Measurements from ENCODE around the gene ADPRHL1. TPM values are rescaled to one million over a fixed set of nuclear protein-coding genes. Genes with fewer than 3 reads are reported as not detected.
"Not testable (repeated sequence)": the region's sequence is repeated elsewhere in the genome, so short reads cannot be mapped to it uniquely, and the experiment has no call there.

Gene ADPRHL1
- total RNA-seq, 1 donor from 2014 or later: 0.20 TPM

- no peak for DNase-seq (ENCODE audit: low read depth in 2 of 2)
These were observed 79.3 kb downstream of the ADPRHL1 start for GRCh38 chr13:113373811-113374485.

- not testable (repeated sequence) for DNase-seq (ENCODE audit: low read depth in 2 of 2)
These were observed 81.6 kb downstream of the ADPRHL1 start for GRCh38 chr13:113371701-113372100.

- no peak for DNase-seq (ENCODE audit: low read depth in 2 of 2)
These were observed 82.2 kb downstream of the ADPRHL1 start for GRCh38 chr13:113371061-113371460.

- no peak for DNase-seq (ENCODE audit: low read depth in 2 of 2)
These were observed 83.4 kb downstream of the ADPRHL1 start for GRCh38 chr13:113369881-113370280.

- DNase-seq (ENCODE audit: low read depth in 2 of 2): no peak
These were observed 84.1 kb downstream of the ADPRHL1 start for GRCh38 chr13:113369189-113369588.

GRCh38 chr13:113368353-113368752 is 84.9 kb downstream of the ADPRHL1 start:
- DNase-seq (ENCODE audit: low read depth in 2 of 2): not testable (repeated sequence)

- no peak for DNase-seq (ENCODE audit: low read depth in 2 of 2)
These were observed 85.5 kb downstream of the ADPRHL1 start for GRCh38 chr13:113367771-113368170.

GRCh38 chr13:113367020-113367560 is 86.2 kb downstream of the ADPRHL1 start:
- DNase-seq (ENCODE audit: low read depth in 2 of 2): no peak

GRCh38 chr13:113365971-113366588 is 87.2 kb downstream of the ADPRHL1 start:
- DNase-seq (ENCODE audit: low read depth in 2 of 2): no peak

- DNase-seq (ENCODE audit: low read depth in 2 of 2): no peak
These were observed 87.7 kb downstream of the ADPRHL1 start for GRCh38 chr13:113365583-113365970.

- DNase-seq (ENCODE audit: low read depth in 2 of 2): no peak
These were observed 88.2 kb downstream of the ADPRHL1 start for GRCh38 chr13:113364901-113365582.

GRCh38 chr13:113364311-113364889 is 88.9 kb downstream of the ADPRHL1 start:
- DNase-seq (ENCODE audit: low read depth in 2 of 2): no peak

GRCh38 chr13:113361406-113361805 is 91.9 kb downstream of the ADPRHL1 start:
- no peak for DNase-seq (ENCODE audit: low read depth in 2 of 2)

GRCh38 chr13:113360446-113360845 is 92.8 kb downstream of the ADPRHL1 start:
- DNase-seq (ENCODE audit: low read depth in 2 of 2): no peak

- no peak for DNase-seq (ENCODE audit: low read depth in 2 of 2)
These were observed 93.7 kb downstream of the ADPRHL1 start for GRCh38 chr13:113359571-113359970.

- no peak for DNase-seq (ENCODE audit: low read depth in 2 of 2)
These were observed 94.6 kb downstream of the ADPRHL1 start for GRCh38 chr13:113358653-113359190.

- DNase-seq (ENCODE audit: low read depth in 2 of 2): no peak
These were observed 95.8 kb downstream of the ADPRHL1 start for GRCh38 chr13:113357529-113357928.

GRCh38 chr13:113356596-113356995 is 96.7 kb downstream of the ADPRHL1 start:
- DNase-seq (ENCODE audit: low read depth in 2 of 2): no peak

GRCh38 chr13:113355621-113356020 is 97.7 kb downstream of the ADPRHL1 start:
- DNase-seq (ENCODE audit: low read depth in 2 of 2): no peak

GRCh38 chr13:113354831-113355610 is 98.3 kb downstream of the ADPRHL1 start:
- no peak for DNase-seq (ENCODE audit: low read depth in 2 of 2)

GRCh38 chr13:113353254-113353653 is 100.0 kb downstream of the ADPRHL1 start:
- no peak for DNase-seq (ENCODE audit: low read depth in 2 of 2)
